Testis (tissue), 2 donors: Measurements from ENCODE around the gene SHROOM1.

ENCODE experiments used
- POLR2A ChIP-seq: fragments of 450-650 bp; IDR thresholded peaks from one replicate; pipeline ENCODE4 v1.6.1; 2017; ENCODE audit warnings: antibody characterized with exemption, mild to moderate bottlenecking, moderate library complexity
- TF ChIP-seq, protein P1 (sequence below), 3 experiments: fragments of 450-650 bp in 2 of 3; fragments of 200-600 bp in 1 of 3; sonication (generic) in 1 of 3; IDR thresholded peaks; one replicate each; pipeline ENCODE4 v1.5.1; 2016 to 2019; ENCODE audit warnings: antibody characterized with exemption in 3 of 3, mild to moderate bottlenecking in 2 of 3, moderate library complexity in 1 of 3

DNA sequence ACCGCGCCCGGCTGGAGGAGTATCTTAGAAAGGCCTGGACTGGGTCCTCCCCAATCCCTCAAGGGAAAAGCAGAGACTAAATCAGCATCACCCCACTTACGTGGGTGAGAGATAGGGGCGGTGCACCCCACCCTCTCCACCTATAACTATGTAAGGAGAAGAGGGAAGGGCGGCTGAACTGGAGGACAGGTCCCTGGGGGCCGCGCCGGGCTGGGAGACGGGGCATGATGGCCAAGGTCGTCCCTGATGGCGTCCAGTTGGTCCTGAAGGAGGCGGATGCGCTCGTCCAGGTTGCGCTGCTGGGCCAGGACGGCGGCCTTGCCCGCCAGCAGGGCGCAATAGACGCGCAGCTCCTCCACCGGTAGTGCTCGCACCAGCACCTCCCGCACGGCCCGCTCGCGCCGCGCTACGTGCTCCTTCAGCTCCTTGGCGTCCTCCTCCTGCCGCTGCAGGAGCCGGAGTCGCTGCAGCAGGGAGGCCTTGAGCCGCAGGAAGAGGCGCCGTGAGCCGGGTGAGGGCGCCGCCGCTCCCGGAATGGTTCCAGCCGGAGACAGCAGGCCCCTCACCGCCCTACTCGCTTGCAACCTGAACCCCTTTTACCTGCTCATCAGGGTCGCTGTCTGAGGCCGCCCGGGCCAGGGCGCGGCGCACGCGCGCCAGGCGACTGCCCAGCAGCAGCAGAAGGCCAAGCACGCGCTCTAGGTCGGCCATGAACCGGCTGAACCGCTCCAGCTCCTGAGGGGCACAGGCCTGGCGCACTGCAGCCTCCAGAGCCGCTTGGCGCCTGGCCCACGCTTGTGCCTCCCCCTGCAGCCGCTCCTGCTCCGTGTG is 7.6 kb downstream of the SHROOM1 start:
- TF ChIP-seq, protein P1, sequence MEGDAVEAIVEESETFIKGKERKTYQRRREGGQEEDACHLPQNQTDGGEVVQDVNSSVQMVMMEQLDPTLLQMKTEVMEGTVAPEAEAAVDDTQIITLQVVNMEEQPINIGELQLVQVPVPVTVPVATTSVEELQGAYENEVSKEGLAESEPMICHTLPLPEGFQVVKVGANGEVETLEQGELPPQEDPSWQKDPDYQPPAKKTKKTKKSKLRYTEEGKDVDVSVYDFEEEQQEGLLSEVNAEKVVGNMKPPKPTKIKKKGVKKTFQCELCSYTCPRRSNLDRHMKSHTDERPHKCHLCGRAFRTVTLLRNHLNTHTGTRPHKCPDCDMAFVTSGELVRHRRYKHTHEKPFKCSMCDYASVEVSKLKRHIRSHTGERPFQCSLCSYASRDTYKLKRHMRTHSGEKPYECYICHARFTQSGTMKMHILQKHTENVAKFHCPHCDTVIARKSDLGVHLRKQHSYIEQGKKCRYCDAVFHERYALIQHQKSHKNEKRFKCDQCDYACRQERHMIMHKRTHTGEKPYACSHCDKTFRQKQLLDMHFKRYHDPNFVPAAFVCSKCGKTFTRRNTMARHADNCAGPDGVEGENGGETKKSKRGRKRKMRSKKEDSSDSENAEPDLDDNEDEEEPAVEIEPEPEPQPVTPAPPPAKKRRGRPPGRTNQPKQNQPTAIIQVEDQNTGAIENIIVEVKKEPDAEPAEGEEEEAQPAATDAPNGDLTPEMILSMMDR (IDR thresholded peaks at IDR 0.05): no peak
- TF ChIP-seq POLR2A: no peak
